Measurements from ENCODE around the gene RGS17.
"Not testable (repeated sequence)": the region's sequence is repeated elsewhere in the genome, so short reads cannot be mapped to it uniquely, and the experiment has no call there.

Gene RGS17

GRCh38 chr6:152999538-152999937 is 131.5 kb downstream of the RGS17 start:
- FAIRE-seq; DNase-seq (ENCODE audit: insufficient read length, low spot score): not testable (repeated sequence)

- FAIRE-seq, result no peak
Observed at GRCh38 chr6:152993847-152994246, 137.2 kb downstream of the RGS17 start.

DNA sequence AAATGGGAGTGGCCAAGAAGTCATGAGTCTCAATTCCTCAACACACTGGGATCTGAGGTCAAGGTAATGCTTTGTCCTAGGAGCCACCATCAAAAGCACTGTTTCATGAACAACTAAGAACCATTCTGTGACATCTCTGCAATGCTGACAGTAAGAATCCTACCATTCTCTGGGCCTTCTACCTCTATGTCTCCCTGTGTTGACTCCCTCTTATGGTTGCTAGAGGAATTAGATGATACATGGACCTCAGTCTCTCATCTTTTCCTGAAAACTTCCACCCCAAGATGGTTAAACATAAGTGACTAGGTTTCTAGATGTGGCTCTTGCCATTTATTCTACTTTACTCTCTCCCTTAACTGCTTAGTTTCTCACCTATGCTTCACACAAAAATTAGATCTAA is 137.7 kb downstream of the RGS17 start:
- FAIRE-seq, result no peak
- DNase-seq (ENCODE audit: insufficient read length, low spot score), result no peak

More at GRCh38 chr6:152993847-152994246, 137.2 kb downstream of the RGS17 start:
- no peak for DNase-seq (ENCODE audit: insufficient read length, low spot score)

GRCh38 chr6:152986978-152987377 is 144.1 kb downstream of the RGS17 start:
- peak; percentile 23 for FAIRE-seq

GRCh38 chr6:152985300-152985699 is 145.8 kb downstream of the RGS17 start:
- FAIRE-seq; DNase-seq (ENCODE audit: insufficient read length, low spot score): not testable (repeated sequence)

More at GRCh38 chr6:152986978-152987377, 144.1 kb downstream of the RGS17 start:
- no peak for DNase-seq (ENCODE audit: insufficient read length, low spot score)

GRCh38 chr6:152984513-152984872 is 146.6 kb downstream of the RGS17 start:
- DNase-seq (ENCODE audit: insufficient read length, low spot score), result no peak
- FAIRE-seq, result no peak

DNA sequence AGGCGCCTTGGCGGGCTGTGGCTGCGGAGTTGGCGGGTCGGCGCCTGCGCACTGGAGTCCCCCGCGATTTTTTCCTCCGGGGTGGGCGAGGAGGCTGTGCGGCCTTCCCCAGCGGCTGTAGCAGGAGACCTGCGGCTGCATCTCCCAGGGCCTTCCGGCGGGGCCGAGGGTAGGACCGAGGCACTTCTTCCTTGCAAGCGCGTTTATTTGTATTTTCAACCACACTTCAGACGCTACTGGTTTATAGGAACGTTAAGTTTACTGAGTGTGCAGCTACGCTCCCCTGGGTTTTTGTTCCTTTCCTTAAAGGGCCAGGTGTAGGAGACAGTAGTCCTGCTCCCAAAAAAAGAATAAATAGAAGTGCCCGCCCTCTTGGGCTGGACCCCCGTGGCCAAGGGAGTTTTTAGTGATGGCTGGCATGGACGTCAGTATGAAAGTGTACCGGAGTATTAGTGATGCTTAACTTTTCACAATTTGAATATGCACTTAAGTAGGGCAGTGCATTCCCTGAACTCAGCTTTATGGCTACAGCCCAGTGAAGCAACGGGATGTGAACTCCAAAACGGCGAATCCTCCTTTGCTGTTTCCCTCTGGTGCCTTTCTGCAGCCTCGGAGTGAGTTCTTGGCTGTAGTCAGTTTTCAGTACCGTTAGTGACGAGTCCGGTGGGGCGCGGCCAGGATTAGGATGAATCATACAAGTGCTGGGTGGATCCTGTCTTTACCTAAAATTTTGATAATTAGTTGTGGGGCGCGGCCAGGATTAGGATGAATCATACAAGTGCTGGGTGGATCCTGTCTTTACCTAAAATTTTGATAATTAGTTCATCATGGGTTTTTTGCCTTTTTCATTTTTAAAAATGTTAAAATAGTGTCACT is 147.2 kb downstream of the RGS17 start:
- DNase-seq (ENCODE audit: insufficient read length, low spot score), result peak; percentile 86
- peak; percentile 4 for FAIRE-seq

DNA sequence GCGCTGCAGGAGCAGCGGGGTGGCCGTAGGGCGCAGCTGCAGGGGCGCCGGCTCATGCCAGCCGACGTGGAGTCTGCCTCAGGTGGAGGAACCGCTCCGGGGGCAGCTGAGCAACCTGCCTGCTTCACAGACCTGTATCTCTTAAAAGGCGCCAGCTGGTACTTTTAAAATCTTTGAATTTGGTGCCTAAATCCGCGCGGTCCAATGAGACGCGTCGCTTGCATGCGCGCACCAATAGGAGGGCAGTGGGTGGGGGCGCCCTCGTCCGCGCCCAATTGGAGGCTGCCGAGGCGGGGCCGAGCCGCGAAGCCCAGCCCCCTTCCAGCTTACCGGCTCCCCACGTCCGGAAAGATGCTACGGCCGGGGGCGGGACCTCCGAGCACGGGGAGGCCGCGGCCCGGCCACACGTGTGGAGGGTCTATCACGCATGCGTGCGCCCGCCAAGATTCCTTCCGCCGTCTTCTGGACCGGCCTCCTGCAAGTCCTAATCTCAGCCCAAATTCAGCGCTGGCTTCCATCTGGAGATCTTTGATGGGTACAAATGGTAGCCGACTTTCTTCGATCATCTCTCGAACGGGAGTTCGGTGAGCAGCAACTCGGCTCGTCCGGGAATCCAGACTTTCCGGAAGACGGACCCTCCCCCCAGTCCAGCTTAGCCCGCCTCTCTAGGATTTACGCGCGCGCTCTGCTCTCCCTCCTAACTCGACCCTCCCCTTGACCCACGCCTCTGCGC is 148.0 kb downstream of the RGS17 start, which contains the start of gene FBXO5:
Gene FBXO5, minus strand, starts transcription at position 138 of the 733 bp plus-strand sequence. Its CDS starts 82 bp downstream, at position 56.
- peak; percentile 83 for DNase-seq (ENCODE audit: insufficient read length, low spot score)
- FAIRE-seq, result peak; percentile 72

DNA sequence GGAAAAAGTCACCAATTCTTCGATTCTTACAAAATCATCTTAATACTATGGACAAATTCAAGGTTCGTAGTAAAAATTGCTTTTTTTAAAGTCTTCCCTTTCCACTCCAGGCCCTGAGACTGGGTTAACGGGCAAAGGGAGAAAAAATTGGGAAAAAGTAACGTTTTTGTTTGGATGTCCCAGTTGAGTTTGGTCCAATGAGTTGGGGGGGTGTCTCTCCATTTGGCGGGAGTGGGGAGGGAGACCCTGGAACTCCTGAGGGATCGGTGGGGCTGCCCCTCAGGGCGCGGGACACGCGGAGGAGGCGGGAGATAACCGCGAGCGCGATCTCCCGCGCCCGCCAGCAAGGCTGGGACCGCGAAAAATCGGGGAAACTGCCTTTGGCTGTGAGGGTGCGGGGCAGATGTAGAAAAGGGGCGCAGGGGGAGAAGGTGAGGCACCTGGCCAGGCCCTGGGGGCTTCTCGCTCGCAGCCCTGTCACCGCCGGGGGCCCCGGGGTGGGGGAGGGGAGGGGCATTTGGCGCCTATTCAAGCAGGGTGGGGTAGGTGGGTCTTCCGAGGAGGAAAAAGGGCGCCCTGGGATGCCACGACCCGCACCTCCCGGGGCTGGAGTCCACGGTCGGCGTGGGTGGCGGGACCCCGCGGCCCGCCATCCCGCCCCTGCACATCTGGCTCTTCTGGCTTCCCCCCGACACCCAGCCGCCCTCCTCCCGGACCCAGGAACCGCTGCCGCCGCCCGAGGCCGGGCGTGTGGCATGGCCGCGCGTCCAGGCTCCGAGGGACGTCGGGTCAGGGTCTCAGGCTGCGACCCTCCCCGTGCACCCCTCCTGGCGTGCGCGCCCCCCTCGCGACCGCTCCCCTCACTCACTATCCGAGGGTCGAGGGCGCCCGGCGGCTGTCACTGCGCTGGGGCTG is 148.8 kb downstream of the RGS17 start:
- DNase-seq (ENCODE audit: insufficient read length, low spot score), result no peak
- no peak for FAIRE-seq

DNA sequence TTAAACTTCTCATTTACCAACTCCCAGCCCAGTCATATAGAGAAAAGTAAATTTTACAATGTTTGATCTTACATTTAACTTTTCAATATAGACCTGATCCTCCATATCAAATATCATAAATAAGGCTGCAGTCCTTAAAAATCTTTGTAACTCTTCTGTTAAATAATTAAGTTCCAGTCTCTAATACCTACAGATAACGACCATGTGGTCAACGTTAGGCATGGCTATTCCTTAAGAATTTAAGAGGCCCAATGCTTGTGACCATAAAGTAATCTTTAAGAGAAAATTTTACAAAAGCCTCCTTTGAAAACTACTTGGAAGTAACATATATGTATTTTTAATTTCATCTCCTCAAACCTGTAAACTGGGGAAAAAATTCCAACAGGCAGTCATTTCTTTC is 149.9 kb downstream of the RGS17 start:
- FAIRE-seq (no peak), DNase-seq (ENCODE audit: insufficient read length, low spot score) (no peak)

DNA sequence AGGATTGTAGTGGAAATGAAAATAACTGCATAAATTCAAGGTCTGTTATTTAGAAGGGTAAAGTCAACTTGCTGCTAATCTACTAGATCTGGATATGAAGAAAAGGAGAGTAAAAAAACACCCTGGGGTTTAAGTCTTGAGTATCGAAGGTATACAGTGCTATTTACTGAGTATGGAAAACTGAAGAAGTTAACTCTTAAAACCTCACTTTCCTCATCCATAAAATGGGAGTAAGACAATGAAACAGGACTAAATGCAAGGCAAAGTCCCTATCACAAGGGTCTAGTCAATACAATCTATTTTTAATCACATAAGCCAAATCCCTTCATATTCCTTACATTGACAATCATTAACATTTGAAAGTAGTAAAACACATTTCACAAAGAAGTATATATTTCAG is 150.4 kb downstream of the RGS17 start:
- FAIRE-seq (no peak), DNase-seq (ENCODE audit: insufficient read length, low spot score) (no peak)

DNA sequence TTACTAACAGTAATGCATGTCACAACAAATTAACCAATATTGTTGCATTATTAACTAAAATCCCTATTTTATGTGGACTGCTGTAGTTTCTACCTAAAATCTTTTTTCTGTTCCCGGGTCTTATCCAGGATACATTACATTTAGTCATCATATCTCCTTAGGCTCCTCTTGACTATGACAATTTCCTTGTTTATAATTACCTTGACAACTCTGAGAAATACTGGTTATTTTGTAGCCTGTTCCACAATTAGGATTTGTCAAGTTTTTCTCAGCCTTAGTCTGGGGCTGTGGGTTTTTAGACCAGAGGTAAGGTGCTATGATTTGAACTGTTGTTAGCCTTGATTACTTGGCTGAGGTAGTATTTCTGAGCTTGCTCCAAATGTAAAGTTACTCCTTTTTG is 152.0 kb downstream of the RGS17 start:
- no peak for DNase-seq (ENCODE audit: insufficient read length, low spot score)
- FAIRE-seq, result no peak

- no peak for FAIRE-seq
- DNase-seq (ENCODE audit: insufficient read length, low spot score), result no peak
Observed at GRCh38 chr6:152978058-152978457, 153.0 kb downstream of the RGS17 start.

- FAIRE-seq, result no peak
- no peak for DNase-seq (ENCODE audit: insufficient read length, low spot score)
Observed at GRCh38 chr6:152977556-152977955, 153.5 kb downstream of the RGS17 start.

DNA sequence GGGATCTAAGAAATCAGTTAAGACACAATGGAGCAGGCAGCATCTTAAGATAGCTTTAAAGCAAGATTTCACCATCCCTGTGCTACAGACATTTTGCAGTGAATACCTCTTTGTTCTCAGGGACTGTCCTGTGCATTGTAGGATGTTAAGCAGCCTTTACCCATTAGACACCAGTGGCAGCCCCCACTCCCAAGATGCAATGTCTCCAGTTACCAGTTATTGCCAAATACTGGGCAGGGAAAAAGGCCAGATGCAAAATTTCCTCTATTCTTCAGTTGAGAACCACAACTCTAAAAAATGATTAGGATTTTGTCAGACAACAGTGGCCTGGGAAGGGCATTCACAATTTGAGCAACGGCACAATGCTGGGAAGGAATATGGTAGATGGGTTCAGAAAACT is 154.3 kb downstream of the RGS17 start:
- DNase-seq (ENCODE audit: insufficient read length, low spot score) (no peak), FAIRE-seq (no peak)

GRCh38 chr6:152975204-152975915 is 155.7 kb downstream of the RGS17 start:
- DNase-seq (ENCODE audit: insufficient read length, low spot score) (no peak), FAIRE-seq (no peak)

GRCh38 chr6:152973916-152974315 is 157.2 kb downstream of the RGS17 start:
- FAIRE-seq (no peak), DNase-seq (ENCODE audit: insufficient read length, low spot score) (no peak)

DNA sequence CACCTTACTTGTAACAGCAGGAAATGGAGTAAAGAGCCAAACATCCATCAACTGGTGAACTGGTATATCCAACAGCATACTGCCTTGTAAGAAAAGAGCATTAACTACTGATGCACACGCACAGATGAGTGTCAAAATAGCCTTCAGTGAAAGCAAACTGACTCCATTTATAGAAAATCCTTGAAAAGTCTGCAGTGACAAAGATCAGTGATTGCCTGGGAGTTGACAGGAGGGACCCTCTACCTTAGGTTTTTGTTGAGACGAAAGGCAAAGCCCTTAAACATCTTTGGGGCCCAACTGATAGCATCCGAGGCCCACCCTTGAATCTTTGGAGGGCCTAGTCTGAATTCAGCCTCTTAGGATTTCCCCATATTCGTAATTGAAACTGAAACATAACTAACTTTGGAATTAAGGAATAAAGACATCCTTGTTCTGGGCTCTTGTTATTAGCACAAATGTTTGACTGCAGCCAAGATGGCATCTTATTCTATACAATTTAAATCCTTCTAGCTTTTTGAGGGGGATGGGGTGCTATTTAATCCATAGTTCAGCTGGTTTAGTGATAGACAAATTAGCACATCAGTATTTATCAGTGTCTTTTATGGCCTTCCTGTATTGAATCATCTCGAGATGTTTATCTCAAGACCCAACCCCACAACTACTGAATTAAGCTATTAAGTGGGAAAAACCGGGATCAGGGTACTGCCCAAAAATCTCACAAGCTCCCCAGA is 161.2 kb downstream of the RGS17 start:
- DNase-seq (ENCODE audit: insufficient read length, low spot score) (no peak), FAIRE-seq (no peak)

DNA sequence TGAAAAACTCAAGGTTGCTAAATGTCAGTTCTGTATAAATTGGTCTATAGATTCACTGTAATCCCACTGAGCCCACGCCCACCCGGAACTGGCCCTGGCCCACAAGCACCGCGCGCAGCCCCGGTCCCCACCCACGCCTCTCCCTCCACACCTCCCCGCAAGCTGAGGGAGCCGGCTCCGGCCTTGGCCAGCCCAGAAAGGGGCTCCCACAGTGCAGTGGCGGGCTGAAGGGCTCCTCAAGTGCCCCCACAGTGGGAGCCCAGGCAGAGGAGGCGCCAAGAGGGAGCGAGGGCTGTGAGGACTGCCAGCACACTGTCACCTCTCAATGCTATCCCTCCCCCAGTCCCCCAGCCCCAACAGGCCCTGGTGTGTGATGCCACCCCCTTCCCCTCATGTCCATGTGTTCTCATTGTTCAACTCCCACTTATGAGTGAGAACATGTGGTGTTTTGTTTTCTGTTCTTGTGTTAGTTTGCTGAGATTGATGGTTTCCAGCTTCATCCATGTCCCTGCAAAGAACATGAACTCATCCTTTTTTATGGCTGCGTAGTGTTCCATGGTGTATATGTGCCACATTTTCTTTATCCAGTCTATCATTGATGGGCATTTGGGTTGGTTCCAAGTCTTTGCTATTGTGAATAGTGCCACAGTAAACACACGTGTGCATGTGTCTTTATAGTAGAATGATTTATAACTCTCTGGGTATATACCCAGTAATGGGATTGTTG is 164.8 kb downstream of the RGS17 start:
- DNase-seq (ENCODE audit: insufficient read length, low spot score); FAIRE-seq: not testable (repeated sequence)
